IPS-11a (cell line): ENCODE data around the gene WDFY4.
"Not testable (repeated sequence)": the region's sequence is repeated elsewhere in the genome, so short reads cannot be mapped to it uniquely, and the experiment has no call there.

ENCODE experiments used
- H3K4me3 ChIP-seq: one replicate; pipeline ENCODE4 v1.5.1; 2013; ENCODE audit warnings: low read depth, low read length, control low read depth

Gene WDFY4, protein sequence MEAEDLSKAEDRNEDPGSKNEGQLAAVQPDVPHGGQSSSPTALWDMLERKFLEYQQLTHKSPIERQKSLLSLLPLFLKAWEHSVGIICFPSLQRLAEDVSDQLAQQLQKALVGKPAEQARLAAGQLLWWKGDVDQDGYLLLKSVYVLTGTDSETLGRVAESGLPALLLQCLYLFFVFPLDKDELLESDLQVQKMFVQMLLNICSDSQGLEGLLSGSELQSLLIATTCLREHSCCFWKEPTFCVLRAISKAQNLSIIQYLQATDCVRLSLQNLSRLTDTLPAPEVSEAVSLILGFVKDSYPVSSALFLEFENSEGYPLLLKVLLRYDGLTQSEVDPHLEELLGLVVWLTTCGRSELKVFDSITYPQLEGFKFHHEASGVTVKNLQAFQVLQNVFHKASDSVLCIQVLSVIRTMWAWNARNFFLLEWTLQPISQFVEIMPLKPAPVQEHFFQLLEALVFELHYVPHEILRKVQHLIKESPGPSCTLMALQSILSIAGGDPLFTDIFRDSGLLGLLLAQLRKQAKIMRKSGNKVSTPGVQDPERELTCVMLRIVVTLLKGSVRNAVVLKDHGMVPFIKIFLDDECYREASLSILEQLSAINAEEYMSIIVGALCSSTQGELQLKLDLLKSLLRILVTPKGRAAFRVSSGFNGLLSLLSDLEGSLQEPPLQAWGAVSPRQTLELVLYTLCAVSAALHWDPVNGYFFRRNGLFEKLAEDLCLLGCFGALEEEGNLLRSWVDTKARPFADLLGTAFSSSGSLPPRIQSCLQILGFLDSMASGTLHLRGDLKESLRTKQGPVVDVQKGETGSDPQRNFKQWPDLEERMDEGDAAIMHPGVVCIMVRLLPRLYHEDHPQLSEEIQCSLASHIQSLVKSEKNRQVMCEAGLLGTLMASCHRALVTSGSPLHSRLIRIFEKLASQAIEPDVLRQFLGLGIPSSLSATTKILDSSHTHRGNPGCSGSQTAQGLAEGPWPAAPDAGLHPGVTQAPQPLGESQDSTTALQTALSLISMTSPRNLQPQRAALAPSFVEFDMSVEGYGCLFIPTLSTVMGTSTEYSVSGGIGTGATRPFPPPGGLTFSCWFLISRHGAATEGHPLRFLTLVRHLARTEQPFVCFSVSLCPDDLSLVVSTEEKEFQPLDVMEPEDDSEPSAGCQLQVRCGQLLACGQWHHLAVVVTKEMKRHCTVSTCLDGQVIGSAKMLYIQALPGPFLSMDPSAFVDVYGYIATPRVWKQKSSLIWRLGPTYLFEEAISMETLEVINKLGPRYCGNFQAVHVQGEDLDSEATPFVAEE (N-terminal part only)

DNA sequence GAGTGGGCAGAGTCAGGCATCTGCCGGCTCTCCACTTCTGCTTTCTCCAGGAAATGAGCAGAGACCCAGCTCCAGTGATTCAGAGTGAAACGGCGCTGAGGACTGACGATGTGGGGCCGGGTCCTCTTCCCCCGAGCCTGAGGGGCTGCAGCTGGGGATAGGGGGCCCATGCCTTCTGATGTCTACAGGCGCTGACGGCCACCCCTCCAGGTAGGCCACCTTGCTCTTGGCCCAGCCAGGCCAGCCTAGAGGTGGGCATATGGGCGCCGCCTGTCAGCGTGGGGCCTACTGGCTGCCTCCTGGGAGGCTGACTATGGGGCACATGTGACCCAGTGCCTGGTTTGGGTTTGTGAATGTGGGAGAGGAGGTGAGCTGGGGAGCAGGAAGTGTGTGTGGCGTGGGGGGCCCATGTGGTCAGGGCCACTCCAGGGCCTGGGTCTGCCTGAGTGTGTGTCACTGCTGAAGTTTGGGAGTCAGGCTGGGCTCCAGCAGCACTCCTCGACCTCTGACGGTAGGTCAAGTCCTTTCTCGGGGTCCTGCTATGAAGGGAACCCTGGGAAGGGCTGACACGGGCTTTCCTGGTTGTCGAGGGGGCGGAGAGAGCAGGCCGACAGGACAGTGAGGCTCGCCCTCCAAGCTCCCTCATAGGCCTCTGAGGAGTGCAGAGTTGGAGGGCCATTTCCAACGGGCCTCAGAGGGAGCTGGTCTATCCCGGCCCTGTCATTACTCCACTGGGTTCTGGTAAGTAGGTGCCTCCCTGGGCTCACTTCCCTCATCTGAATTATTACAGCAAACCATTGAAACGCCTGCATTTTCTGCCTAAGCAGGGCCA lies at the start of gene WDFY4:
Gene WDFY4, plus strand, starts transcription at position 82 of the 832 bp plus-strand sequence. CDS start 24,860 bp downstream, outside the sequence.
- H3K4me3 ChIP-seq = no peak within 1 kb of the TSS

GRCh38 chr10:48634984-48635557 lies 49.6 kb upstream of the WDFY4 start:
- H3K4me3 ChIP-seq = no peak overlapping the region

GRCh38 chr10:48636231-48636630 lies 48.4 kb upstream of the WDFY4 start:
- no peak overlapping the region for H3K4me3 ChIP-seq

DNA sequence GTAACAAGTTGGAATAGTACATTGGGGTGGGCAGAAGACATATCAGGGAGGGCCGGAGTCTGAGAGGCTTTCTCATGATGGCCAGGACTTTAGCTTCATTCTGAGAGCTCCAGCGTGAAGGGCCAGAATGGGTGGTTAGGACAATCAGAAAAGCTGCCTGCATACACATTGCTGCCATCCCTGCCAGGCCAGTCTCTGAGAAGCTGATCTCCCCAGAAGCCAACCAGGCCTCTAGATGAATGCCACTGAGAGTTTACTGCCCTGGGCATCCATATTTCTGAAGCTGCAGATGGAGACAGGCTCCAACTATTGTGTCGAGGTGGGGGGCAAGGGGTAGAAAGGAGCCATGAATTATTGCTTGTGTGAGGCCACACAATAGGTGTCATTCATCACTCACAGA lies 47.8 kb upstream of the WDFY4 start:
- H3K4me3 ChIP-seq = no peak overlapping the region

GRCh38 chr10:48638158-48638557 lies 46.5 kb upstream of the WDFY4 start:
- H3K4me3 ChIP-seq = no peak overlapping the region

GRCh38 chr10:48638739-48639527 lies 45.7 kb upstream of the WDFY4 start:
- no peak overlapping the region for H3K4me3 ChIP-seq

DNA sequence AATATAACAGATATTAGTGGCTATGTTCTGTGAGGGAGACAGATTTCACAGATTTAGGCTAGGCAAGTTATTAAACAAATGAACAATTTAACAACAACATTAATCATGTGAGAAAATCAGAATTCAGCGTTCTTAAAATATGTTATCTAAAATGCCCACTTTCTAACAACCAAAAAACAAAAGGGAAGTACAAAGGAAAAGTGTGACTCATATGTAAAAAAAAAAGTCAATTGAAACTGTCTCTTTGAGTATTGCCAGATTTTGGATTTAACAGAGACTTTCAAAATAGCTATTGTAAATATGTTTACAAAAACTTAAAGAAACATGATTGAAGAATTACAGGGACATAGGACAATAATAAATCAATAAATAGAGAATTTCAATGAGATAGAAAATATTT lies 45.0 kb upstream of the WDFY4 start:
- no peak overlapping the region for H3K4me3 ChIP-seq

DNA sequence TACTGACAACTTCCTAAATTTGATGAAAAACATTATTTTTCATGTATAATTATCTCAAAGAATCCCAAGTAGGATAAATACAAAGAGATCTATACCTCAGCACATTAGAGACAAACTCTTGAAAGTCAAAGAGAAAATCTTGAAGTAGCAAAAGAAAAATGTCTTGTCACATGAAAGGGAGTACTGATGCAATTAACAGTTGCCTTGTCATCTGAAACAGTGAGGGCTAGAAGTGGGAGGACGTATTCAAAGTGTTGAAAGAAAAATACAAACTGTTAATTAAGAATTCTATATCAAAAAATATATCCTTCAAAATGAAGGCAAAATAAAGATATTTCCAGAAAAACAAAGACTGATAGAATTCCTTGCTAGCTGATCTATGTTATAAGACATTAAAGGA lies 44.3 kb upstream of the WDFY4 start:
- H3K4me3 ChIP-seq = no peak overlapping the region

GRCh38 chr10:48641099-48641690 lies 43.5 kb upstream of the WDFY4 start:
- not testable (repeated sequence) for H3K4me3 ChIP-seq

- H3K4me3 ChIP-seq = no peak overlapping the region
These were observed 39.1 kb upstream of the WDFY4 start for GRCh38 chr10:48645600-48645999.

DNA sequence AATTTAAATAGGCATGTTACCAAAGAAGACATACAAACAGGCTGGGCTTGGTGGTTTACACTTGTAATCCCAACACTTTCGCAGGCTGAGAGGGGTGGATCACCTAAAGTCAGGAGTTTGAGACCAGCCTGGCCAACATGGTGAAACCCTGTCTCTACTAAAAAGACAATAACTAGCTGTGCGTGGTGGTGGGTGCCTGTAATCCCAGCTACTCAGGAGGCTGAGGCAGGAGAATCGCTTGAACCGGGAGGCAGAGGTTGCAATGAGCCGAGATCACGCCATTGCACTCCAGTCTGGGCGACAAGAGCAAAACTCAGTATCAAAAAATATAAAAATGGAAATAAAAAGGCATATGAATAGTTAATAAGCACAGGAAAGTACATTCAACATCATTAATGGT lies 37.6 kb upstream of the WDFY4 start:
- H3K4me3 ChIP-seq = not testable (repeated sequence)

DNA sequence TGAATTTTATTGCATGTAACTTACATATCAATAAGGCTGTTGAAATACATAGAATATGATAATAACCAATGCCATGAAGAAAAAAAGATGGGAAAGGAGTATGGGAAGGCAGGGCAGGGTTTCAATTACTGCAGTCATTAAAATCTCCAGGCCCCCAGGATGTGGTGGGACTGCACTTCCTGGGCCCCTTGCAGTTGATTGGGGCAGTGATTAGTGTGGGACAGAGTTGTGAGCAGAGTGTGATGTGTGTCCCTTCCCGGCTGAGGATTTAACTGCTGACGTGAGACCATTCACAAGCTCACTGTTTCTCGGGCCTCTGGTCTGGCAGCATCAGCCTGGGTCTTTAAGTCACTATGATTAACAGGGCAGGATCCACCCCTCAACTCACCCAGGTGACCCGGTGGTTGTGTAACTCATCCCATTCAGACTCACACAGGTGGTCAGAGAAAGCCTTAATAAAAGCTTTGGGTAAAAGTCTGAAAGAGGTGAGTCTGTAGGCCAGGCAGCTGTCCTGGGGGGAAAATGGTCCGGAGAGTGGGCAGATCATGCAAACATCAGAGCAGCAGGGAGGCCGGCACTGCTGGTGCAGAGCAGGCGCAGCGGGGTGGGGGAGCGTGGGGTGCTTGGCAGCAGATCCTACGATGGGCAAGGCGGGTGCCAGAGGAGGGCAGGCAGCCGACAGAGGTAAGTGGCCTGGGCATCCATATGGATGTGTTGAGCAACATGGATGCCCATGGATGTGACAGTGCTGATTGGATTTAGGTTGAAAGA lies 36.3 kb upstream of the WDFY4 start:
- no peak overlapping the region for H3K4me3 ChIP-seq

DNA sequence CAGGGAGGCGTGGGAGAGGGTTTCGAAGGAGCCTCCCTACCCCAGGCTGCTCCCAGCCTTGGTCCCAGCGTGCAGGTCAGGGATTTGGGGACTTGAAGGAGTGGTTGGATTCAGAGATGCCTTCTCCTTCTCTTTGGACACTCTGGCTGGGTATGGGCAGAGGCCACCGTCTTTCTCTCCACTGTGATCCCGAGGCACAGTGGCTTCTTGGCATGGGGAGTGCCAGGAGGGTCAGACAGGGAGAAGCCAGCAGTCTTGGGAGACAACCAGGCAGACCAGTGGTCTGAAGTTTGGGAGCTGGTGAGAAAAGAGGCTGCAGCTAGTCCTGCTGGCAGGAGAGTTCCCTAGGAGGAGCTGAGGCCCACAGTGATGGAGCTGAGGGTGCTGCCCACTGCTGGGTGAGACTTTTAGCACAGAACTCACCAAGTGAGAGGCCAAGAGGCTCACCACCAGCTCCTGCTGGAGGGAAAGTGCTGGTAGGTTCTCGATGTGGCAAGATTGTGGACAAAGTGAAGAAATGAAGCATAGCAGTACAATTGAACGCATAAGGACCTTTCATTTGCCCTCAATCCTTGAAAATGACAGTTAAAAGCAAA lies 35.2 kb upstream of the WDFY4 start:
- no peak overlapping the region for H3K4me3 ChIP-seq

- no peak overlapping the region for H3K4me3 ChIP-seq
These were observed 33.4 kb upstream of the WDFY4 start for GRCh38 chr10:48651293-48651692.

GRCh38 chr10:48651839-48652238 lies 32.8 kb upstream of the WDFY4 start:
- H3K4me3 ChIP-seq = no peak overlapping the region

GRCh38 chr10:48652344-48652743 lies 32.3 kb upstream of the WDFY4 start:
- H3K4me3 ChIP-seq = no peak overlapping the region

GRCh38 chr10:48653347-48653746 lies 31.3 kb upstream of the WDFY4 start:
- no peak overlapping the region for H3K4me3 ChIP-seq
